ENCODE measurements around the gene SPIB.

DNA sequence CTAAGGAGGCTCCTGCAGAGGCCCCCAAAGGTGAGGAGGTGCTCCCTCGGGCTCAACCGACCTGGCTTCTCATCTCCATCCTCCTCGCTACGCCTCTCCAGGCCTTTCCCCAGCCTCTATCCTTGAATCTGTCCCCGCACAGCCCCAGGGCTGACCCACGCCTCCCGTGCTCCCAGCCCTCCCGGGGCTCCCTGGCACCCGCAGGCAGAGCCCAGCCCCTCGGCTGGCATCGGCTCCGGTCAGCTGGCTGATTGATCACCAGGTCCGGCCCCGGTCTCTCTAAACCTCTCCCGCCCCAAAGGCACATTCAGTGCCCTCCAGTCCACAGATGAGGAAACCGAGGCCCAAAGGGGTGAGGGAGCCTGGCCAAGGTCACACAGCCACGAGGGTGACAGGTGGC, 16.5 kb downstream of the SPIB start:
- TF ChIP-seq, protein P1, sequence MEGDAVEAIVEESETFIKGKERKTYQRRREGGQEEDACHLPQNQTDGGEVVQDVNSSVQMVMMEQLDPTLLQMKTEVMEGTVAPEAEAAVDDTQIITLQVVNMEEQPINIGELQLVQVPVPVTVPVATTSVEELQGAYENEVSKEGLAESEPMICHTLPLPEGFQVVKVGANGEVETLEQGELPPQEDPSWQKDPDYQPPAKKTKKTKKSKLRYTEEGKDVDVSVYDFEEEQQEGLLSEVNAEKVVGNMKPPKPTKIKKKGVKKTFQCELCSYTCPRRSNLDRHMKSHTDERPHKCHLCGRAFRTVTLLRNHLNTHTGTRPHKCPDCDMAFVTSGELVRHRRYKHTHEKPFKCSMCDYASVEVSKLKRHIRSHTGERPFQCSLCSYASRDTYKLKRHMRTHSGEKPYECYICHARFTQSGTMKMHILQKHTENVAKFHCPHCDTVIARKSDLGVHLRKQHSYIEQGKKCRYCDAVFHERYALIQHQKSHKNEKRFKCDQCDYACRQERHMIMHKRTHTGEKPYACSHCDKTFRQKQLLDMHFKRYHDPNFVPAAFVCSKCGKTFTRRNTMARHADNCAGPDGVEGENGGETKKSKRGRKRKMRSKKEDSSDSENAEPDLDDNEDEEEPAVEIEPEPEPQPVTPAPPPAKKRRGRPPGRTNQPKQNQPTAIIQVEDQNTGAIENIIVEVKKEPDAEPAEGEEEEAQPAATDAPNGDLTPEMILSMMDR (IDR thresholded peaks at IDR 0.05; ENCODE audit: low read depth, low read length, poor library complexity, severe bottlenecking) = no peak
- TF ChIP-seq EZH2phosphoT487 (IDR thresholded peaks at IDR 0.05; ENCODE audit: borderline replicate concordance, low read length) = no peak
